Esophagus muscularis mucosa (tissue), 4 donors: ENCODE results near the gene AHI1.

Source experiments
- EP300 ChIP-seq: sonication (generic); formaldehyde crosslinking; IDR thresholded peaks from one replicate; pipeline ENCODE4 v1.6.1; 2017; ENCODE audit warnings: antibody characterized with exemption
- POLR2A ChIP-seq: fragments of 450-650 bp; IDR thresholded peaks from one replicate; pipeline ENCODE4 v1.6.1; 2017; ENCODE audit warnings: antibody characterized with exemption, moderate library complexity, mild to moderate bottlenecking, low read depth
- TF ChIP-seq, protein P1 (sequence below), 3 experiments: fragments of 200-600 bp in 2 of 3; fragments of 450-650 bp in 1 of 3; sonication (generic) in 2 of 3; IDR thresholded peaks; one replicate each; pipeline ENCODE4 v1.5.1; 2017 to 2019; ENCODE audit warnings: antibody characterized with exemption in 3 of 3, mild to moderate bottlenecking in 2 of 3, moderate library complexity in 1 of 3

DNA sequence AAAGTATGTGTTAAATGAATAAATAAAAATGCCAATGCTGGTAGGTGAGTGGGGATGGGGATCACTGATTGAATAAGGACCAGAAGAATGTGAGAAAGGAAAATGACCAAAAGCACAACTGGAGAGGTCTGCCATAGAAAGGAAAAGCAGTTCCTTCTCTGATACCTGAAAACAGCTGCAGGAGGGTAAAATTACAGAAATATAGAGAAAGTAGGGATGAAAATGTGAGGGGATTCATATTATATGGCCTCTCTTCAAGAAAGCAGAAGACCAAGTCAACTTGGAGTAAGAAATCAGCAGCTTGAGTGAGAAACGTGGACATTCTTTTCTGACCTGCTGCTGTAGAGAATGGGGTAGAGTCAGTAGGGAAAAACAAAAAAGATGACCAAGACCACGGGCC is 191.4 kb downstream of the AHI1 start:
- TF ChIP-seq POLR2A (no peak), EP300 (no peak)
- TF ChIP-seq, protein P1, sequence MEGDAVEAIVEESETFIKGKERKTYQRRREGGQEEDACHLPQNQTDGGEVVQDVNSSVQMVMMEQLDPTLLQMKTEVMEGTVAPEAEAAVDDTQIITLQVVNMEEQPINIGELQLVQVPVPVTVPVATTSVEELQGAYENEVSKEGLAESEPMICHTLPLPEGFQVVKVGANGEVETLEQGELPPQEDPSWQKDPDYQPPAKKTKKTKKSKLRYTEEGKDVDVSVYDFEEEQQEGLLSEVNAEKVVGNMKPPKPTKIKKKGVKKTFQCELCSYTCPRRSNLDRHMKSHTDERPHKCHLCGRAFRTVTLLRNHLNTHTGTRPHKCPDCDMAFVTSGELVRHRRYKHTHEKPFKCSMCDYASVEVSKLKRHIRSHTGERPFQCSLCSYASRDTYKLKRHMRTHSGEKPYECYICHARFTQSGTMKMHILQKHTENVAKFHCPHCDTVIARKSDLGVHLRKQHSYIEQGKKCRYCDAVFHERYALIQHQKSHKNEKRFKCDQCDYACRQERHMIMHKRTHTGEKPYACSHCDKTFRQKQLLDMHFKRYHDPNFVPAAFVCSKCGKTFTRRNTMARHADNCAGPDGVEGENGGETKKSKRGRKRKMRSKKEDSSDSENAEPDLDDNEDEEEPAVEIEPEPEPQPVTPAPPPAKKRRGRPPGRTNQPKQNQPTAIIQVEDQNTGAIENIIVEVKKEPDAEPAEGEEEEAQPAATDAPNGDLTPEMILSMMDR (IDR thresholded peaks at IDR 0.05) = no peak
